GM12865 (cell line): Measurements from ENCODE around the gene ELMO3.

Experiments used
- DNase-seq: peaks from one replicate; pipeline ENCODE4 v3.0.0; 2010; ENCODE audit warnings: low read depth
- H3K4me3 ChIP-seq: 2 replicates; pipeline ENCODE4 v1.5.1; 2011; ENCODE audit warnings: mild to moderate bottlenecking, low read depth, low read length, control low read depth
- TF ChIP-seq, protein P1 (sequence below): IDR thresholded peaks from 2 replicates; pipeline ENCODE4 v1.5.1; 2011; ENCODE audit warnings: low read length, control low read depth, low read depth, inconsistent platforms; ENCODE audit not compliant: insufficient read depth; ENCODE audit errors: missing control alignments

The ELMO3 gene

DNA sequence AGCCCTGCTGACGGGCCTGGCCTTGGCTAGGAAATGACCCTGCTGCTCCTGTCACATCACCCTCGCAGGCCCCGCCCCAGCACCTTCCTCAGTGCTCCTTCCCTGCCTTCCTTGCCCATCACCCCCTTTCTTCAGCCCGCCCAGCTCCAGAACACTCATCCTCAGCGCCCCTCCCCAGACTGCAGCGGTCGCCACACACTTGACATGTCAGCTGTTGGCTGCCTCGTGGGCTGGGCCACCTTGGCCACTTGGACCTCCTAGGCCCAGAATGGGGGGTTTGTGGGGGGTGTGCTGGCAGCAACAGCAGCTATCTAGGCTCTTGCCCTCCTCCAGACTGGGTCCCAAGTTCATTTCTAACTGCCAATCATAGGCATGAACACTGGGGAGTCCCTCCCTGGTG is 10.6 kb downstream of the ELMO3 start:
- TF ChIP-seq, protein P1, sequence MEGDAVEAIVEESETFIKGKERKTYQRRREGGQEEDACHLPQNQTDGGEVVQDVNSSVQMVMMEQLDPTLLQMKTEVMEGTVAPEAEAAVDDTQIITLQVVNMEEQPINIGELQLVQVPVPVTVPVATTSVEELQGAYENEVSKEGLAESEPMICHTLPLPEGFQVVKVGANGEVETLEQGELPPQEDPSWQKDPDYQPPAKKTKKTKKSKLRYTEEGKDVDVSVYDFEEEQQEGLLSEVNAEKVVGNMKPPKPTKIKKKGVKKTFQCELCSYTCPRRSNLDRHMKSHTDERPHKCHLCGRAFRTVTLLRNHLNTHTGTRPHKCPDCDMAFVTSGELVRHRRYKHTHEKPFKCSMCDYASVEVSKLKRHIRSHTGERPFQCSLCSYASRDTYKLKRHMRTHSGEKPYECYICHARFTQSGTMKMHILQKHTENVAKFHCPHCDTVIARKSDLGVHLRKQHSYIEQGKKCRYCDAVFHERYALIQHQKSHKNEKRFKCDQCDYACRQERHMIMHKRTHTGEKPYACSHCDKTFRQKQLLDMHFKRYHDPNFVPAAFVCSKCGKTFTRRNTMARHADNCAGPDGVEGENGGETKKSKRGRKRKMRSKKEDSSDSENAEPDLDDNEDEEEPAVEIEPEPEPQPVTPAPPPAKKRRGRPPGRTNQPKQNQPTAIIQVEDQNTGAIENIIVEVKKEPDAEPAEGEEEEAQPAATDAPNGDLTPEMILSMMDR, result no peak
- H3K4me3 ChIP-seq, result no peak overlapping the region
- DNase-seq, result no peak

- DNase-seq, result no peak
- no peak overlapping the region for H3K4me3 ChIP-seq
- TF ChIP-seq, protein P1, result no peak
These were observed 11.4 kb downstream of the ELMO3 start for GRCh38 chr16:67210069-67210937.

DNA sequence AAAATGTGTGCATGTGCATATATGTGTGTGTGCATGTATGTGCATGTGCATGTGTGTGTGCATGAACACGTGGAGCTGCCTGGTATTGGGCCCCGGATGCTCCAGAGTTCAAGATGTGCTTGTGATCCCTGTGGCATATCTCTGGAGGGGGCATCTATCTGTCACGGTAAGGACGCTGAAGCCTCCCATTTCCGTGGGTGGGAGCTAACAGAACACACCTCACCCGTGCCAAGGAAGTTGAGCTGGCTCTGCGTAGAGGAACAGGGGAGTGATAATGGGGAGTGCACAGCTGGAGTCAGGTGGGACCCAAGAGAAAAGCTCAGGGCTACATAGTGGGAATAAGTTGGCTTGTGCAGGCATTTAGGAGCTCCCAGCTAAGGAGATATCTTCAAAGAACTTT is 12.7 kb downstream of the ELMO3 start:
- TF ChIP-seq, protein P1, result no peak
- H3K4me3 ChIP-seq, result no peak overlapping the region
- no peak for DNase-seq

DNA sequence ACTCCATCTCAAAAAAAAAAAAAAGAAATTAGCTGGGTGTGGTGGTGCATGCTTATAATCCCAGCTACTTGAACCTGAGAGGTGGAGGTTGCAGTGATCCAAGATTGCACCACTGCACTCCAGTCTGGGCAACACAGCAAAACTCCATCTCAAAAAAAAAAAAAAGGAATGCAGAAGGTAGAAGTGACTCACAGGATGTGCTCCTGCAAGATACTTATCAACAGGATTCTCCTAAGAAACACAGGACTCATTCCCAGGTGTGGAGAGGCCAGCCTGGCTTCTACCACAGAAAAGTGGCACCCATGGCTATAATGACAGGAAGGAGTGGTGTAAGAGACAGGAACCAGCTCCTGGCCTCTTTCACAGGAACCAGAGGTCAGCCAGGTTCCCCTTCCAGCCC is 13.8 kb downstream of the ELMO3 start:
- H3K4me3 ChIP-seq, result no peak overlapping the region
- TF ChIP-seq, protein P1, result no peak
- no peak for DNase-seq

- TF ChIP-seq, protein P1, result no peak
- DNase-seq, result no peak
- no peak overlapping the region for H3K4me3 ChIP-seq
These were observed 14.5 kb downstream of the ELMO3 start for GRCh38 chr16:67213197-67214019.

DNA sequence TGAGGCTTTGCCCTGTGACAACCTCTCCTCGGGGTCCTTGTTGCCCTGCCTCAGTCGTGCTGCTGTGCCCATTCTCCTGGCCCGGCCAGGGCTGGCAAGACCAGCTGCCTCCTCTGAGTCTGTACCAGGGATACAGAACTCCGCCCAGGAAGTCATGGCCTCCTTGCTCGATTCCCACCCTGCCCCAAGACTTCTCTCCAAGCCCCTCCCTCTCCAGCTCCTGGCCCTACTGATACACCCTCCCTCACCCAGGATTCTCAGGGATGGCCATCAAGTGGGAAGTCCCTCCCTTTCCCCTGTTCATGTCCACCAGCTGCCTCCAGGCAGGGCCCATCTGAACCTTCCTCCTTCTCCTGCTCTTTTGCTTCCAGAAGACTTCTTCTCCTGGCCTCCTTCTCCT is 16.8 kb downstream of the ELMO3 start:
- no peak for DNase-seq
- TF ChIP-seq, protein P1, result no peak
- no peak overlapping the region for H3K4me3 ChIP-seq
